Endodermal cell (in vitro differentiated cells): Measurements from ENCODE around the gene SERTAD2. TPM values are rescaled to one million over a fixed set of nuclear protein-coding genes. Genes with fewer than 3 reads are reported as not detected.

Source experiments
- DNase-seq: peaks from one replicate; pipeline ENCODE4 v3.0.0-alpha.2; 2017
- H3K27ac ChIP-seq: 2 replicates; pipeline ENCODE4 v1.5.1; 2013; ENCODE audit warnings: mild to moderate bottlenecking, low read depth, low read length, moderate library complexity
- H3K27me3 ChIP-seq: 2 replicates; pipeline ENCODE4 v1.6.1; 2013; ENCODE audit warnings: mild to moderate bottlenecking, low read length, moderate library complexity; ENCODE audit not compliant: insufficient read depth, control insufficient read depth, poor library complexity, severe bottlenecking
- H3K36me3 ChIP-seq: 2 replicates; pipeline ENCODE4 v1.7.0; 2013; ENCODE audit warnings: mild to moderate bottlenecking, low read length, moderate library complexity; ENCODE audit not compliant: control insufficient read depth, insufficient read depth
- H3K4me1 ChIP-seq: one replicate; pipeline ENCODE4 v1.7.0; 2013; ENCODE audit warnings: low read length; ENCODE audit not compliant: control insufficient read depth, insufficient read depth
- H3K4me3 ChIP-seq: 2 replicates; pipeline ENCODE4 v1.5.1; 2013; ENCODE audit warnings: mild to moderate bottlenecking, low read length, moderate library complexity
- H3K9ac ChIP-seq: 2 replicates; pipeline ENCODE4 v1.6.1; 2013; ENCODE audit warnings: mild to moderate bottlenecking, low read length, moderate library complexity; ENCODE audit not compliant: poor library complexity, severe bottlenecking; ENCODE audit errors: extremely low read depth
- H3K9me3 ChIP-seq: 2 replicates; pipeline ENCODE4 v1.6.1; 2013; ENCODE audit warnings: mild to moderate bottlenecking, low read length, moderate library complexity; ENCODE audit not compliant: control insufficient read depth
- H3K27ac Mint-ChIP-seq: 2 replicates; pipeline ENCODE4 v1.8.0; 2020; ENCODE audit warnings: mixed read lengths
- H3K27me3 Mint-ChIP-seq: 2 replicates; pipeline ENCODE4 v1.8.0; 2021; ENCODE audit warnings: mild to moderate bottlenecking, mixed read lengths; ENCODE audit not compliant: insufficient read depth
- H3K36me3 Mint-ChIP-seq: 2 replicates; pipeline ENCODE4 v1.8.0; 2020; ENCODE audit warnings: low read depth, mixed read lengths
- H3K4me1 Mint-ChIP-seq: 2 replicates; pipeline ENCODE4 v1.8.0; 2020; ENCODE audit warnings: mixed read lengths
- H3K4me3 Mint-ChIP-seq: 2 replicates; pipeline ENCODE4 v1.8.0; 2020; ENCODE audit warnings: mild to moderate bottlenecking, moderate library complexity, mixed read lengths
- H3K9me3 Mint-ChIP-seq: 2 replicates; pipeline ENCODE4 v1.8.0; 2020; ENCODE audit warnings: mild to moderate bottlenecking, mixed read lengths
- WGBS, 2 experiments: methylation state at CpG; one replicate each; pipeline versions ENCODE4 v1.1.5 to v1.1.7; 2013; ENCODE audit warnings: missing lambda C conversion rate in 2 of 2, mixed read lengths in 1 of 2; ENCODE audit not compliant: insufficient coverage in 1 of 2, insufficient read length in 1 of 2; 5-methylcytosine and 5-hydroxymethylcytosine counted together
- total RNA-seq, 2 donors: library from RNA; stranded (reverse); fragmentation: NEBNext Ultra II Directional in 1 of 2; extraction: Animal tissue kit (Norgen Biotek cat#: 25700) in 1 of 2; gene quantifications; 2 replicates in 1 of 2; 3 replicates in 1 of 2; pipeline ENCODE4 v1.2.1, GENCODE V29; 2021
- TF ChIP-seq, protein P1 (sequence below): fragments of 200-600 bp; sonication (generic); conservative IDR thresholded peaks from 2 replicates; pipeline ENCODE4 v1.5.0; 2021; ENCODE audit warnings: antibody characterized with exemption, mild to moderate bottlenecking

The SERTAD2 gene
- total RNA-seq, 2 donors from 2014 or later, result 17.1 to 20.3 TPM

- Mint-ChIP-seq H3K4me3 (no peak overlapping the region), H3K4me1 (peaks cover 65% of the 10 kb centered on the region), H3K9me3 (no peaks in the 10 kb centered on the region), H3K27me3 (no peaks in the 10 kb centered on the region), H3K36me3 (peaks cover 21% of the 10 kb centered on the region), H3K27ac (peak overlapping the region; percentile 22)
- no peak overlapping the region for H3K9ac ChIP-seq
- TF ChIP-seq, protein P1, sequence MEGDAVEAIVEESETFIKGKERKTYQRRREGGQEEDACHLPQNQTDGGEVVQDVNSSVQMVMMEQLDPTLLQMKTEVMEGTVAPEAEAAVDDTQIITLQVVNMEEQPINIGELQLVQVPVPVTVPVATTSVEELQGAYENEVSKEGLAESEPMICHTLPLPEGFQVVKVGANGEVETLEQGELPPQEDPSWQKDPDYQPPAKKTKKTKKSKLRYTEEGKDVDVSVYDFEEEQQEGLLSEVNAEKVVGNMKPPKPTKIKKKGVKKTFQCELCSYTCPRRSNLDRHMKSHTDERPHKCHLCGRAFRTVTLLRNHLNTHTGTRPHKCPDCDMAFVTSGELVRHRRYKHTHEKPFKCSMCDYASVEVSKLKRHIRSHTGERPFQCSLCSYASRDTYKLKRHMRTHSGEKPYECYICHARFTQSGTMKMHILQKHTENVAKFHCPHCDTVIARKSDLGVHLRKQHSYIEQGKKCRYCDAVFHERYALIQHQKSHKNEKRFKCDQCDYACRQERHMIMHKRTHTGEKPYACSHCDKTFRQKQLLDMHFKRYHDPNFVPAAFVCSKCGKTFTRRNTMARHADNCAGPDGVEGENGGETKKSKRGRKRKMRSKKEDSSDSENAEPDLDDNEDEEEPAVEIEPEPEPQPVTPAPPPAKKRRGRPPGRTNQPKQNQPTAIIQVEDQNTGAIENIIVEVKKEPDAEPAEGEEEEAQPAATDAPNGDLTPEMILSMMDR, result no peak
- H3K4me1 ChIP-seq, result peaks cover 38% of the 10 kb centered on the region
- no peaks in the 10 kb centered on the region for H3K27me3 ChIP-seq
- 93 to 95% methylated on average over 5 of the region's 5 CpGs for WGBS, 2 experiments
- H3K36me3 ChIP-seq, result peaks cover 41% of the 10 kb centered on the region
- no peak overlapping the region for H3K27ac ChIP-seq
- H3K4me3 ChIP-seq, result no peak overlapping the region
- no peaks in the 10 kb centered on the region for H3K9me3 ChIP-seq
- no peak for DNase-seq
Observed at GRCh38 chr2:64637931-64638330, 15.8 kb downstream of the SERTAD2 start.

DNA sequence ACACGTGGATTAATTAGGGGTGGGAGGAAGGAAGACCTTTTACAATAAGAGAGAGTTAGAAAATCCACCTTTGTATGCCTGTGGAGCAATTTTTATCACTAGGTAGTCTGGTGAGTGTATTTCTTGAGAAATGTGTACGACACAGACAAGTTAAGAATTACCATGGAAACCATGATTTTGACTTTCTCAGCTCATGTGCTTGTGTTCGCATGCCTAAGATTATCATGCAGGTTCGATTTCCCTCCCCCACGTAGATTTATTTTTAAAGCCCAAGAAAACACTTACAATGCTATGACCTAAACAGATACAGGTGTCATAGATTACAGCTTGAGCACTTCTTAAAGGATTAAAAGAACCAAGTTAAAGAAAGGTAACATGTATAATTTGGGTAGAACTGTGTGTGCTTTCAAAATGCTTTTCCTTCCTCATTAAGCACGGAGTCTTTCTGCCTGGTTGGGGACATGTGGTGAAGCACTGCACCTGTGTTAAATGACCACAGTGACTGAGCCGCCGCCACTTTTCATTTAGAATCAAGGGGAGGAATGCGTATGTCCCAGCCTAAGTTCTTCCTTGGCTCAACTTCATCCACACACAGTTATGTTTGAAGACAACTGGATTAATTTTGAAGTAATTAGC is 16.6 kb downstream of the SERTAD2 start:
- H3K27ac ChIP-seq, result no peak overlapping the region
- DNase-seq, result no peak
- WGBS, 2 experiments, result 94 to 100% methylated on average over 3 to 9 of the region's 9 CpGs
- H3K4me3 ChIP-seq, result no peak overlapping the region
- no peaks in the 10 kb centered on the region for H3K9me3 ChIP-seq
- Mint-ChIP-seq H3K36me3 (peaks cover 23% of the 10 kb centered on the region), H3K4me1 (peaks cover 62% of the 10 kb centered on the region), H3K27ac (peak overlapping the region; percentile 22), H3K9me3 (no peaks in the 10 kb centered on the region), H3K4me3 (no peak overlapping the region), H3K27me3 (no peaks in the 10 kb centered on the region)
- H3K27me3 ChIP-seq, result no peaks in the 10 kb centered on the region
- peaks cover 33% of the 10 kb centered on the region for H3K4me1 ChIP-seq
- TF ChIP-seq, protein P1, result no peak
- H3K9ac ChIP-seq, result no peak overlapping the region
- H3K36me3 ChIP-seq, result peaks cover 50% of the 10 kb centered on the region

- 92 to 93% methylated on average over 10 to 38 of the region's 38 CpGs for WGBS, 2 experiments
- H3K9me3 Mint-ChIP-seq, result no peaks in the 10 kb centered on the region
Observed at GRCh38 chr2:64635976-64636911, 17.5 kb downstream of the SERTAD2 start.

More at GRCh38 chr2:64635976-64636911, 17.5 kb downstream of the SERTAD2 start:
- no peak overlapping the region for H3K27ac Mint-ChIP-seq
- peaks cover 24% of the 10 kb centered on the region for H3K36me3 Mint-ChIP-seq
- H3K27me3 Mint-ChIP-seq, result no peaks in the 10 kb centered on the region
- DNase-seq, result no peak
- Histone ChIP-seq H3K9ac (no peak overlapping the region), H3K9me3 (no peaks in the 10 kb centered on the region), H3K27me3 (no peaks in the 10 kb centered on the region), H3K4me3 (no peak overlapping the region), H3K36me3 (peaks cover 56% of the 10 kb centered on the region), H3K4me1 (peaks cover 24% of the 10 kb centered on the region), H3K27ac (no peak overlapping the region)
- H3K4me3 Mint-ChIP-seq, result no peak overlapping the region
- peaks cover 53% of the 10 kb centered on the region for H3K4me1 Mint-ChIP-seq
- TF ChIP-seq, protein P1, result no peak
